ENCODE measurements around the gene PDE11A. TPM values are rescaled to one million over a fixed set of nuclear protein-coding genes. Genes with fewer than 3 reads are reported as not detected.

PDE11A gene
- total and polyA plus RNA-seq, 2 of the 8 experiments (the other 6 are each of a cell fraction or from before 2014, with no cell fraction given) = 0.19 to 0.23 TPM

- TF ChIP-seq CHD7 (IDR thresholded peaks at IDR 0.05; ENCODE audit: insufficient replicate concordance, low read length) (no peak), MAX (IDR thresholded peaks at IDR 0.05) (no peak), CBX8 (IDR thresholded peaks at IDR 0.05; ENCODE audit: borderline replicate concordance, low read depth, low read length) (no peak), EGR1 (IDR thresholded peaks at IDR 0.05; ENCODE audit: borderline replicate concordance, low read depth, low read length) (no peak), JUN (IDR thresholded peaks at IDR 0.05; ENCODE audit: low read depth, low read length) (no peak), TCF12 (IDR thresholded peaks at IDR 0.05; ENCODE audit: low read depth, low read length) (no peak), YY1 (IDR thresholded peaks at IDR 0.05; ENCODE audit: low read depth, low read length) (no peak), ASH2L (IDR thresholded peaks at IDR 0.05; ENCODE audit: low read length) (no peak), BRCA1 (IDR thresholded peaks at IDR 0.05; ENCODE audit: low read depth, low read length) (no peak), CHD1 (IDR thresholded peaks at IDR 0.05; ENCODE audit: low read depth, low read length) (no peak), HDAC6 (IDR thresholded peaks at IDR 0.05; ENCODE audit: low read depth, low read length) (no peak)
Measured at GRCh38 chr2:177628831-177629230, 443.7 kb downstream of the PDE11A start (continued).

Measured in H1 (cell line).